Eye (tissue), 1 donor: ENCODE data around the gene GEMIN2.
"Not testable (repeated sequence)": the region's sequence is repeated elsewhere in the genome, so short reads cannot be mapped to it uniquely, and the experiment has no call there.

Source experiments
- DNase-seq: peaks from one replicate; pipeline ENCODE4 v3.0.0-alpha.2; 2015

The GEMIN2 gene

DNA sequence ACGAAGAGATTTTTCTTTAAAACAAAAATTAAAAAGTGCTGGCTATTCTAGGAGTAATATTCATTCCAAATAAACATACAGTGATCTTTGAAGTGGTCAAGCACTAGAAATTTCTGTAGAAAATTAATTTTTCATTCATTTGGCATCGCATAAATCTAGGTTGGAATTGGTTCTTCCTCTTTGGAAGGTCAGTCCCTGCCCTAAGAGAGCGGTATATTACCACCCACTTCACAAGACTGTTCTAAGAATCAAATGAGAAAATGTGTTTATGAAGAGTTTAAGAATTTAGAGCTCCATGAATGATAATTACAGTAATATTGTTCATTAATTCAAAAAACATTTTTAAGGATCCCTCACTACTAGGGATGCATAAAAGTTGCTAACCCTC is 444 bp upstream of the GEMIN2 start:
- DNase-seq: no peak

DNA sequence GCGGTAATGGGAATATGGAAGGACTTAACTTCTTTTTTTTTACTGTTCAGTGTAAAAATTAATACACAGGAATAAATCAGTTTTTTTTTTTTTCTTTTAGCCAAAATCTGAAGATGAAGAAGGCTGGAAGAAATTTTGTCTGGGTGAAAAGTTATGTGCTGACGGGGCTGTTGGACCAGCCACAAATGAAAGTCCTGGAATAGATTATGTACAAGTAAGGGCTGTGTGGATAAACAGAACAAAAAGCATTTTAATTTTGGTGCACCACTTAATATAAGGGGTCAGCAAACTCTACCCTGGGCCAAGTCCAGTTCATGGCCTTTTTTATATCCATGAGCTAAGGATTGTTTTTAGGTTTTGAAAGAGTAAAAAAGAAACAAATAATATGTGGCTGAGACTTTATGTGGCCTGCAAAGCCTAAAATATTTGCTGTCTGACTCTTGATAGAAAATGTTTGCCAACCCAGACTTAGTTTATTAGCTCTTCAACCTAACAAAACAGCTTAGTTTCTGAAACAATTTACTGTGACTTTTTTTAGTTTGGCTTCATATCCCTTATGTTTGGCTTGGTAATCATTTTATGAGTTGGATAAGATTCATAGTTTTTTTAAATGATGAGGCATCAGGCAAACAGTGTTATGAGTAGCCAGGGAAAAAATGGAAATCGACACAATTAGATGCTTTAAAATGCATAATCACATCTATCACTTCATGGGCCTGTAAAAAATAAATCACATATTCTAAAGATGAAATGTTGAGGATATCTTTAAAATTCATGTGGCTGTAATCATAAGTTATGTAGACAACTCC is 8.4 kb downstream of the GEMIN2 start:
- DNase-seq: no peak

DNA sequence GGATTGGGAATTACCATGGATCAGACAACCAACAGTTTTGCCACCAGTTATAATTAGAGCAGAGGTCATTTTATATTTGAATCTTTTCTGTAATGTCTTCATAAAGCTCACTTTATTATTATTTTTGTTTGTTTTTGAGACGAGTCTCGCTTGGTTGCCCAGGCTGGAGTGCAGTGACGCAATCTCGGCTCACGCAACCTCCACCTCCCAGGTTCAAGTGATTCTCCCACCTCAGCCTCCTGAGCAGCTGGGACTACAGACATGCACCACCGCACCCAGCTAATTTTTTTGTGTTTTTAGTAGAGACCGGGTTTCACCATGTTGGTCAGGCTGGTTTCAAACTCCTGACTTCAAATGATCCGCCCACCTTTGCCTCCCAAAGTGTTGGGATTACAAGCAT is 23.7 kb downstream of the GEMIN2 start:
- not testable (repeated sequence) for DNase-seq

DNA sequence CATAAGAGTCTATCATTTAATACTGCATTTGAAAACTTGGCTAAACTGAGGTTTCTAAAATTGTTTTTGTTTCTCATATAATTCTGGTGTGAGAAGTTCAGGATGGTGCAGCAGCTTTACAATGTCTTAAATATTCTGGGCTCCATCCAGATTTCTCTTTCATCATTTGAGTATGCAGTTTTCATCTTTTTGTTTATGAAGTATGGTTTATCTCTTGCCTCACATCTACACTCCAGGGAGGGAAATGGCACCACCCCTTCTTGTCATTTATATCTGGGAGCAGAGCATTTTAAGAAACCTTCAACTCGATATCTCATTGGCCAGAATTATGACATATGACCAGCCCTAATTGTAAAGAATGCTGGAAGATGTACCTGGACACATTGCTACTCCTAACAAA is 24.3 kb downstream of the GEMIN2 start:
- DNase-seq: no peak

DNA sequence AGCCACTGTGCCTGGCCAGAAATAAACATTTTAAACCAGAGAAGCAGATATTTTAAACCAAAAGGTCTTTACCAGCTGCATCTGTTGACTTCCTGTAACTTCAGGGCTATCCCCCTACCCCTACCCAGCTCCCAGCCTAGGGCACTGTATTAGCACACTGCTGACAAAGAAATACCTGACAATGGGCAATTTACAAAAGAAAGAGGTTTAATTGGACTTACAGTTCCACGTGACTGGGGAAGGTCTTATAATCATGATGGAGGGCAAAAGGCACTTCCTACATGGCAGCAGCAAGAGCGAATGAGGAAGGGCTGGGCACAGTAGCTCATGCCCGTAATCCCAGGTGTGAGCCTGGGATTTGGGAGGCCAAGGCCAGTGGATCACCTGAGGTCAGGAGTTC is 26.0 kb downstream of the GEMIN2 start:
- no peak for DNase-seq

DNA sequence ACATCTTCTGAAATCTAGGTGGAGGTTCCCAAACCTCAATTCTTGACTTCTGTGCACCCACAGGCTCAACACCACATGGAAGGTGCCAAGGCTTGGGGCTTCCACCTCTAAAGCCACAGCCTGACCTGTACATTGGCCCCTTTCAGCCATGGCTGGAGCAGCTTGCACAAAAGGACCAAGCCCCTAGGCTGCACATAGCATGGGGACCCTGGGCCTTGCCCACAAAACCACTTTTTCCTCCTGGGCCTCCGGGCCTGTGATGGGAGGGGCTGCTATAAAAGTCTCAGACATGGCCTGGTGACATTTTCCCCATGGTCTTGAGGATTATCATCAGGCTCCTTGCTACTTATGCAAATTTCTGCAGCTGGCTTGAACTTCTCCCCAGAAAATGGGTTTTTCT is 27.5 kb downstream of the GEMIN2 start:
- DNase-seq: not testable (repeated sequence)

DNA sequence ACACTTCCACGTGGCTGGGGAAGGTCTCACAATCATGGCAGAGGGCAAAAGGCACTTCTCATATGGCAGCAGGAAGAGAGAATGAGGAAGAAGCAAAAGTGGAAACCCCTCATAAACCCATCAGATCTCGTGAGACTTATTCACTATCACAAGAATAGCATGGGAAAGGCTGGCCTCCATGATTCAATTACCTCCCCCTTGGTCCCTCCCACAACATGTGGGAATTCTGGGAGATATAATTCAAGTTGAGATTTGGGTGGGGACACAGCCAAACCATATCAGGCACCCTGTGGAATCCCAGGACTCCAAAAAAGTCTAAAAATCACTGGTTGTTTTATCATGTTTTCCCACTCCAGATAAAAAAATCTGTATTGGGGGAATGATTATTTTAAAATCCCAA is 29.1 kb downstream of the GEMIN2 start:
- not testable (repeated sequence) for DNase-seq

DNA sequence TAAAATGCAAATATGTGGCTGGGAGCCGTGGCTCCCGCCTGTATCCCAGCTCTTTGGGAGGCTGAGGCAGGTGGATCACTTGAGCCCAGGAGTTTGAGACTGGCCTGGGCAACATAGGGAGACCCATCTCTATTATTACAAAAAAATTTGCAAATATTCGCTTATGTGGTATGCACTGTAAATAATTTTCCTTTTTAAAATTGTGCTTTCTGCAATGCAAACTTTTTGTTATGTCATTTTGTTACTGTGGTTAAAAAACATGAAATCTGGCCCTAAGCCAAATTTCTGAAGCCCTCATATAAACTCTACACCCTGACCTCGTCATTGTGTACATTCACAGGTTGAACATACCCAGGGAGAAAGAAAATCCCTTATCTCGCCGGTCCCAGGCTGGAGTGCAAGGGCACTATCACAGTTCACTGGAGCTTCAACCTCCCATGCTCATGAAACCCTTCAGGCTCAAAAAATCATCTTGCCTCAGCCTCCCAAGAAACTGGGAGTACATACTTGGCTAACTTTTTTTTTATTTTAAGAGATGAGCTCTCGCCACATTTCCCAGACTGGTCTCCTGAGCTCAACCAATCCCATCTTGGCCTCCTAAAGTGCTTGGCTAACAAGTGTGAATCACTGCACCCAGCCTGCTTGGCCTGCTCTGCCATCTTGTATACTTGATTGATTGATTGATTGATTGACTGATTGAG is 31.3 kb downstream of the GEMIN2 start:
- DNase-seq: no peak

DNA sequence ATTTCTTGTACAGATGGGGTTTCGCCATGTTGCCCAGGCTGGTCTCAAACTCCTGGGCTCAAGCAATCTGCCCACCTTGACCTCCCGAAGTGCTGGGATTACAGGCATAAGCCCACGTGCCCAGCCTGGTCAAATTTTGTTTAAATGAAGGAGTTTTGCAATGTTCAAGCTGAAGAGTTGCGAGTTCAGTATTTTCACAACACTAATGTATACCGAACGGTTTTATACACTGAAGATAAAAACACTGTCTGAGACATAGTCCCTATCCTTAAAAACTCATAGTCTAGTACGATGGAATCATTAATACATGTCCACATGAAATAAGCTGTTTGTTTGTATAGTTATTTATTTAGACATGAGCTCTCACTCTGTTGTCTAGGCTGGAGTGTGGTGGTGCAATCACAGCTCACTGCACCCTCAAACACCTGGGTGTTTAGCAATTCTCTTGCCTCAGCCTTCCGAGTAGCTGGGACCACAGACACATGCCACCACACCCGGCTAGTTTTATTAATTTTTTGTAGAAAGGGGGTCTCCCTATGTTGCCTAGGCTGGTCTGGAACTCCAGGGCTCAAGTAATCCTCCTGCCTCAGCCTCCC is 40.6 kb downstream of the GEMIN2 start:
- no peak for DNase-seq

DNA sequence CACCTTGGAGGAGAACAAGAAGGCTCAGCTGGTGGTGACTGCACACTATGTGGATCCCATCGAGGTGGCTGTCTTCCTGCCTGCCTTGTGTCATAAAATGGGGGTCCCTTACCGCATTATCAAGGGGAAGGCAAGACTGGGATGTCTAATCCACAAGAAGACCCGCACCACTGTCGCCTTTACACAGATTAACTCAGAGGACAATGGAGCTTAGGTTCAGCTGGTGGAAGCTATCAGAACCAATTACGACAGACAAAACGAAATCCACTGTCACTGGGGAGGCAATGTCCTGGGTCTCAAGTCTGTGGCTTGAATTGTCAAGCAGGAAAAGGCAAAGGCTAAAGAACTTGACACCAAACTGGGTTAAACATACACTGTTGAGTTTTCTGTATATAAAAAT is 43.4 kb downstream of the GEMIN2 start:
- peak; percentile 69 for DNase-seq

DNA sequence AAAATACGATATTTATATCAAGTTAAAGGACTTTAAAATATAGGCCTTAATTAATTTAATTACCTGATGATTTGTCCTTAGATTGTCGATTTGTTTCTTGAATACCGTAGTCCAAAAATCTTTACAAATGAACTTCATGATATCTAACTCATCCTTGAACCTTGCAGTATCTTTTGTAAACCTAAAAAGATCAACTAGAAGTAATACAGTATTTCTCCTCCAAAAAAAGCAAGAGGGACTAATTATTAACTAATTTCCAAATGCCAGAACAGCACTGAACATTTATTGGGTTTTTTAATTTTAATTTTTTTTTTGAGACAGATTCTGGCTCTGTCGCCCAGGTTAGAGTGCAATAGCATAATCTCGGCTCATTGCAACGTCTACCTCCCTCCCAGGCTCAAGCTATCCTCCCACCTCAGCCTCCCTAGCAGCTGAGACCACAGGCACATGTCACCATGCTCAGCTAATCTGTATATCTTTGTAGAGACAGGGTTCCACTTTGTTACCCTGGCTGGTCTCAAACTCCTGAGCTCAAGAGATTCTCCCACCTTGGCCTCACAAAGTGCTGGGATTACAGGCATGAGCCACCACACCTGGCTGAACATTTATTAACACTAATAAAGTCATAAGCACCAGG is 44.2 kb downstream of the GEMIN2 start:
- DNase-seq: no peak

DNA sequence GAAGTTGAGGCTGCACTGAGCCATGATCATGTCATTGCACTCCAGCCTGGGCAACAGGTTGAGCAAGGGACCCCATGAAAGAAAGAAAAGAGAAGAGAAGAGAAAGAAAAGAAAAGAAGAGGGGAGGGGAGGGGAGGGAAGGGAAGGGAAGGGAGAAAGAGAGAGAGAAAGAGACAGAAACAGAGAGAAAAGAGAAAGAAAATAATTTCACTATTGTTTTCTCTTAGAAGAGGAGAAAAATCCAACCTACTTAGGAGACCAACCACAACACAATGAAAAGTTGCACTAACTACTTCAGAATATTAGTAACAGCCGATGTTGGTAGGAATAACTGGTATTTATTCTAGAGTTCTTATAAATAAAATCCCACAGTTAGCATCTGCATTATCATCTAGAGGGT is 46.4 kb downstream of the GEMIN2 start:
- DNase-seq: no peak

DNA sequence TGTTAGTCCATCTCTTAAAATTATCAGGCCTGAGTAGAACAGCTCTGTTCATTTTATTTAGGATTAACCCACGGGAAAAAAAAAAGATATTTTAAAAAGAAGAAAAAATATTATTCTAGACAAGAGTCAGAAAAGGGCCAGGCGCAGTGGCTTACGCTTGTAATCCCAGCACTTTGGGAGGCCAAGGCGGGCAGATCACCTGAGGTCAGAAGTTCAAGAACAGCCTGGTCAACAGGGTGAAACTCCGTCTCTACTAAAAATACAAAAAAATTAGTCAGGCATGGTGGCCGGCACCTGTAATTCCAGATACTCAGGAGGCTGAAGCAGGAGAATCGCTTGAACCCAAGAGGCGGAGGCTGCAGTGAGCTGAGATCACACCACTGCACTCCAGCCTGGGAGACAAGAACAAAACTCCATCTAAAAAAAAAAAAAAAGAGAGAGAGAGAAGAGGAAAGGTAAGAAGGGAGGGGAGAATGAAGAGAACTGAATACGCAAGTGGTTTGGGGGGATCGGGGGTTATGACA is 53.7 kb downstream of the GEMIN2 start:
- not testable (repeated sequence) for DNase-seq

DNA sequence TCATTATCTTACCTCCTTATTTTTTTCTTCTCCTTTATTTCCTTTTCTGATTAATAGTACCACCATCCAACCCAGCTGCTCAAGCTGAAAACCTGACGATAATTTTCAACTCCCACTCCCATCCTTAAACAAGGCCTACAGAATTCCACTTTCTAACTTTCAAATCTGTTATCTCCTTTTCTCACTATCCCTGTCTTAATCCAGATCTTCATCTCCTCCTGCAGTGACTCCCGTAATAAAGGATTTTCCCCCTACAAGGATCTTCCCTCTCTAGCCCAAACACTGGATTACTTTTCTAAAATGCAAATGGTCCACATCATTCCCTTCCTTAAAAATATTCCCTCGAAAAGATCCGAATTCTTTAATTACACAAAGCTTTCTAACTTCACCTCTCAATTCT is 54.5 kb downstream of the GEMIN2 start:
- DNase-seq: no peak

DNA sequence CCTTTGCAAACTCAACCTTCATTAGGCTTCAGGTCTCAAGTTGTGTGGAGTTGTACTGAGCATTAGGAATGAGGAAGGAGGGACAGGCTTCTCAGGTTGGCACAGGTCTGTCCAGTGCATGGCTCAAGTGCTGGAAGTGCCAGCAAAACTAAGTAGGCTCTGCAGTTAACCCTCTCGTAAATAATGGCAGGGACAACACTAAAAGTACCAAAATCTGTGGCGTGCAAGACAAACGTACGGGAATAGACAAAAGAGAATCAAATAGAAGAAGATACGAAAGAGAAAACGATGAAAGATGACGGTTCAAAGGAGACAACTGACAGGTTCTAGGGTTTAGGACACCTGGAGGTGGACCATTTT is 55.4 kb downstream of the GEMIN2 start:
- DNase-seq: no peak

DNA sequence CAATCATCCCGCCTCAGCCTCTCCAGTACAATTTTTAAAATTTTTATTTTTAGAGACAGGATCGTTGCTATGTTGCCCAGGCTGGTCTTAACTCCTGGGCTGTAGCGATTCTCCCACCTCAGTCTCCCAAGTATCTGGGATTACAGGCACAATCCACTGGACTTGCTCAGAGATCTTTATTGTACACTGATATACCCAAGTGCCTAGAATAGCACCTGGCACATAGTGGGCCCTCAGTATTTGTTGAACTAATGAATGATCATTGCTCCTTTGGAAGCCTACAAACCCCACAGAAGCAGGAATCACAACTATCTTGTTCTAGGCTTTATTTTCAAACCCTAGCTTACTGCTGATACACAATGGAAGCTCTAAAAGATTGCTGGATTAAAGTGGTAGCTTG is 59.1 kb downstream of the GEMIN2 start:
- DNase-seq: no peak

DNA sequence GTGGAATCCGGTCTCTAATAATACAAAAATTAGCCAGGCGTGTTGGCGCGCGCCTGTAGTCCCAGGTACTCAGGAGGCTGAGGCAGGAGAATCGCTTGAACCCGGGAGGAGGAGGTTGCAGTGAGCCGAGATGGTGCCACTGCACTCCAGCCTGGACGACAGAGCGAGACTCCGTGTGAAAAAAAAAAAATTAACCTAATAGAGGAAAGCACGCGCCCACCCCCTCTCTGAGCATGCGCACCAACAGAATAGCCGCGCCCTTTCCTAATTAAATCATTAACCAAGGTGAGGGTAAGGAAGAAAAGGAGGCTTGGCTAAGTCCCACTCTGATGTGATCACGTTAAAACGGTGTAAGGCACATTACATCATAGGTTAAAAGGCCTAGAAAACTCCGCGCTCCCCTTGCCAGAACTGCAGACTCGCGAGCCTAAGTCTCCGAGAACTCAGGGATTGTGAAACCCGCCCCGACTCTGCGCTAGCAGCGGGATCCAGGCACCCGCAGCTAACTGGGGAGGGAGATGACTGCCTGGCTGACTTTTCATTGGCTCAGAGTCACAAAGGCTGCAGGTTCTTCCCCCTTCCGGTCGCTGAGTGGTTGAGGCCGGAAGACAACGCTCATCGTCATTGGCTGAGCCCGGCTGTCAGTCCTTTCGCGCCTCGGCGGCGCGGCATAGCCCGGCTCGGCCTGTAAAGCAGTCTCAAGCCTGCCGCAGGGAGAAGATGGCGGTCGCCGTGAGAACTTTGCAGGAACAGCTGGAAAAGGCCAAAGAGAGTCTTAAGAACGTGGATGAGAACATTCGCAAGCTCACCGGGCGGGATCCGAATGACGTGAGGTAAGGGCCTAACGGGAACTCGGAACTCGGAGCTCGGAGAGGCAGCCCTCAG is 60.7 kb downstream of the GEMIN2 start, which contains the start of gene PNN:
Gene PNN, plus strand, starts transcription at position 695 of the 885 bp plus-strand sequence. Its CDS starts 26 bp downstream, at position 721.
- peak; percentile 99 for DNase-seq

DNA sequence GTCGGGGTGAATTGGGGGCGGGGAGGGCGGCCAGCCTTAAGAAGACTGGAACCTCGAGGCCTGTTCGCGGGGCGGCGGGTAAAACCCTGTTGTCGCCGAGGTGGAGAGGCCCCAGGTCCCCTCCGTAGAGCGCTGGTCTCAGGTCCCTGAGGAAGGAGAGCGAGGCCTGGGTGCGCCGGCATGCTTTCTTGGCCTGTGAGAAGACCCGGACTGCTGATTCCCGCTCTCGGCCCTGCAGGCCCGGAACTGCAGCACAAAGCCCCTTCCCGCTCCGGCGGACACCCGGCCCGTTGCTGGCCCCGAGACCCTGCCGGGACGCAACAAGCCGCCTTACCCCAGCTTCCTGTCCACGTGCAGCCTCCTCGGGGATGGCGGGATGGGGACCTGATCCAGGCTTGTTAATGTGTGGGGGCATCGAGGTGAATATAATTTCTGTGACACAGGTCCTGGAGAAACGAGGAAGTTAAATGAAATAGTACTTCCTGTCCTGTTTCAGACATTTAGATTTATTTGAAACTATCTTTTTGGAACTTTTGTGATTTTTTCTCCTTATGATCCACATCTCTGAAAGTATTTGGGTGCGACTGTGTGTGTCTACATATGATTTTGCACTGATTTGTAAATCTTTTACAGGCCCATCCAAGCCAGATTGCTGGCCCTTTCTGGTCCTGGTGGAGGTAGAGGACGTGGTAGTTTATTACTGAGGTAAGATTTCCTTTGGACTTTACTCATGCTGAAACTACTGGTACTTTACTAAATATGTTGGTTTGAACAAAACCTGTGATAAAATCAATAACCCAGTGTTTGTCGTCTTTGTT is 61.5 kb downstream of the GEMIN2 start:
- no peak for DNase-seq

DNA sequence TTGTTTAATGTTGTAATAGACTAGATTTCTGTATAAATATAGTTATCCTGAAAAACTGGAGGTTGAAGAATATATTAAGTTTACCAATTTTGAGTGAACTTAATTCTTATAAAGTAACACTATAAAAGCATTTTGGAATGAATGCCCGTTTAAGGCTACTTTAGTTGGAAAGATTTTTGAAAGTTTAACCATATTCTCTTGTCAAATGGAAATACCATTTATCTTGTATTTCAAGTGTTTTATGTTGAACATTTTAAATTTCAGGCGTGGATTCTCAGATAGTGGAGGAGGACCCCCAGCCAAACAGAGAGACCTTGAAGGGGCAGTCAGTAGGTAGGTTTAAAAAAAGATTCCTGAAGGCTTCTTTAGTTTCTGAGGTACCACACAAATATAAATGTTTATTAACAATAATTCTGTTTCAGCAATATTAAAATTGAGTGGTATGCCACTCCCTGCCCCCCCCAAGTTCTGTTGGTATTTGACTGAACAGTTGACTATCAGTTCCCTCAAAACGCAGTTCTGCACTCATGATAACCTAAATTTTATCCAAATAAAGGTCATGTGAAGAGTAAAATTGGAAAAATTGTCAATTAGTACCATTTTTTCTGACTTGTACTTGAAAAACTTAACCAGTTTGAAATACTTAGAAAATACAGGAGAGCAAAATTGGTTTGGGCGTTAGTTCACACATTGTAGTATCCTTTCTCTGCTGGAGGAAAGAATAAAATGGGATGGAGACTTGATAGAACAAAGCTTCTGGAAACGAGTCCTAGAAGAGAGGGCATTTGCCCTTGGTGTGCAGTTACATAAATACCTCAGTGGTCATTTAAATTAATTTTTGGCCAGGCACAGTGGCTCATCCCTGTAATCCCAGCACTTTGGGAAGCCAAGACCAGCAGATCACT is 62.4 kb downstream of the GEMIN2 start:
- DNase-seq: no peak

DNA sequence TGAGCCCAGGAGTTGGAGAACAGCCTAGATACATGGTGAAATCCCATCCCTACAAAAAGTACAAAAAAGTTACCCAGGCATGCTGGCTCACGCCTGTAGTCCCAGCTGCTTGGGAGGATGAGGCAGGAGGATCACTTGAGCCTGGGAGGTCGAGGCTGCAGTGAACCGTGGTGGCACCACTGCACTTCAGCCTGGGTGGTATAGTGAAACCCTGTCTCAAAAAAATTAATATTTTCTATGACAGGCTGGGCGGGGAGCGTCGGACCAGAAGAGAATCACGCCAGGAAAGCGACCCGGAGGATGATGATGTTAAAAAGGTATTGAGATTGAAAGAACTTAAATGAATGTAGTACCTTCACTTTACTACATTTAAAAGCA is 63.0 kb downstream of the GEMIN2 start:
- DNase-seq: no peak
